Endothelial cell of umbilical vein (primary cell): Measurements from ENCODE around the gene FAM241B. TPM values are rescaled to one million over a fixed set of nuclear protein-coding genes. Genes with fewer than 3 reads are reported as not detected.

Experiments
- BruUV-seq: library from RNA; stranded (reverse); fragments of 400-500 nt; replicated peaks from 2 replicates; lab custom pipeline; 2021; lab: Mats Ljungman, UMichigan
- CTCF ChIA-PET: fragments of 300-600, 350-600 bp; sonication (Branson Sonifier 250); formaldehyde crosslinking; loops from one replicate; lab custom pipeline; 2021; ENCODE audit warnings: antibody characterized with exemption, inconsistent platforms; lab: Charles Lee
- POLR2A ChIA-PET: fragments of 300-600, 350-600 bp; sonication (Branson Sonifier 250); formaldehyde crosslinking; loops from one replicate; lab custom pipeline; 2021; ENCODE audit warnings: antibody characterized with exemption, inconsistent platforms; lab: Charles Lee
- DNase-seq: peaks from one replicate; pipeline ENCODE4 v3.0.0-alpha.2; 2011; ENCODE audit warnings: low read depth, low spot score
- FAIRE-seq: peaks from 2 replicates; lab custom pipeline; 2011; peaks lifted over from hg19 to GRCh38; lab: Jason Lieb, UNC
- H2AFZ ChIP-seq: 2 replicates; pipeline ENCODE4 v1.6.0; 2012; ENCODE audit warnings: low read depth, low read length, control low read depth, inconsistent platforms
- H3K27ac ChIP-seq: 2 replicates; pipeline ENCODE4 v1.5.1; 2011; ENCODE audit warnings: low read depth, mild to moderate bottlenecking, control low read depth, low read length, moderate library complexity; ENCODE audit not compliant: insufficient read depth
- H3K27me3 ChIP-seq, 2 experiments: 2 replicates each; pipeline versions ENCODE4 v1.6.0 to v1.6.1; 2011; ENCODE audit warnings: low read length in 2 of 2, mixed read lengths in 1 of 2; ENCODE audit not compliant: control insufficient read depth in 2 of 2, insufficient read depth in 2 of 2
- H3K36me3 ChIP-seq, 2 experiments: 2 replicates in 1 of 2; 3 replicates in 1 of 2; pipeline ENCODE4 v1.5.1; 2011; ENCODE audit warnings: low read length in 2 of 2, mild to moderate bottlenecking in 1 of 2, moderate library complexity in 1 of 2; ENCODE audit not compliant: control insufficient read depth in 2 of 2, insufficient read depth in 2 of 2; ENCODE audit errors: extremely low read depth in 1 of 2
- H3K4me1 ChIP-seq: 3 replicates; pipeline ENCODE4 v1.5.1; 2011; ENCODE audit warnings: mild to moderate bottlenecking, low read length; ENCODE audit not compliant: control insufficient read depth, insufficient read depth; ENCODE audit errors: extremely low read depth
- H3K4me2 ChIP-seq: 2 replicates; pipeline ENCODE4 v1.6.1; 2011; ENCODE audit warnings: low read length, control low read depth, mixed read lengths; ENCODE audit not compliant: insufficient read depth
- H3K4me3 ChIP-seq, 3 experiments: fragments of 200-600 bp in 1 of 3; sonication (generic), shearing (Covaris generic) in 1 of 3; replicated peaks in 1 of 3; 2 replicates each; pipeline ENCODE4 v1.5.1; 2011 to 2016; ENCODE audit warnings: control low read depth in 3 of 3, low read length in 3 of 3, mild to moderate bottlenecking in 2 of 3, inconsistent platforms in 1 of 3, low read depth in 1 of 3, moderate library complexity in 1 of 3; ENCODE audit not compliant: insufficient read depth in 1 of 3
- H3K79me2 ChIP-seq: 2 replicates; pipeline ENCODE4 v1.6.0; 2012; ENCODE audit warnings: low read length, inconsistent platforms; ENCODE audit not compliant: control insufficient read depth, insufficient read depth
- H3K9ac ChIP-seq: replicated peaks from 2 replicates; pipeline ENCODE3; 2011; ENCODE audit warnings: low read length, control low read depth; ENCODE audit not compliant: insufficient read depth; ENCODE audit errors: extremely low read depth
- H3K9me1 ChIP-seq: replicated peaks from 3 replicates; pipeline ENCODE4 v1.6.0; 2011; ENCODE audit warnings: mild to moderate bottlenecking, low read length; ENCODE audit not compliant: control insufficient read depth, insufficient read depth; ENCODE audit errors: extremely low read depth
- H3K9me3 ChIP-seq: replicated peaks from 2 replicates; pipeline ENCODE4 v1.5.1; 2012; ENCODE audit warnings: low read length, inconsistent platforms; ENCODE audit not compliant: control insufficient read depth, insufficient read depth
- H4K20me1 ChIP-seq: replicated peaks from 2 replicates; pipeline ENCODE3; 2011; ENCODE audit warnings: mild to moderate bottlenecking, low read length; ENCODE audit not compliant: control insufficient read depth, insufficient read depth; ENCODE audit errors: extremely low read depth
- EZH2 ChIP-seq: IDR thresholded peaks from 2 replicates; pipeline ENCODE4 v1.6.1; 2012; ENCODE audit warnings: borderline replicate concordance, low read depth, mild to moderate bottlenecking, moderate library complexity, low read length, inconsistent platforms; ENCODE audit not compliant: severe bottlenecking
- FOS ChIP-seq: IDR thresholded peaks from 2 replicates; pipeline ENCODE4 v1.6.1; 2011; ENCODE audit warnings: mild to moderate bottlenecking, low read length, moderate library complexity, borderline replicate concordance; ENCODE audit not compliant: insufficient read depth
- GATA2 ChIP-seq: IDR thresholded peaks from 2 replicates; pipeline ENCODE4 v1.7.0; 2011; ENCODE audit warnings: low read depth, mild to moderate bottlenecking, moderate library complexity, mixed read lengths, low read length; ENCODE audit not compliant: insufficient read length, insufficient read depth
- JUN ChIP-seq: IDR thresholded peaks from 2 replicates; pipeline ENCODE4 v1.6.1; 2011; ENCODE audit warnings: borderline replicate concordance, low read depth; ENCODE audit not compliant: insufficient read length, insufficient read depth
- MYC ChIP-seq: IDR thresholded peaks from one replicate; pipeline ENCODE4 v1.6.1; 2011; ENCODE audit warnings: mild to moderate bottlenecking, low read depth, low read length
- POLR2A ChIP-seq: IDR thresholded peaks from 2 replicates; pipeline ENCODE4 v1.6.1; 2012; ENCODE audit warnings: low read depth, mild to moderate bottlenecking, control low read depth, low read length
- POLR2AphosphoS5 ChIP-seq: IDR thresholded peaks from 2 replicates; pipeline ENCODE4 v1.6.1; 2012; ENCODE audit warnings: low read depth, mild to moderate bottlenecking, control low read depth, low read length, moderate library complexity; ENCODE audit not compliant: insufficient read depth
- dilution Hi-C: fragments of 300-500 bp; cut with MboI; formaldehyde crosslinking; loops from one replicate; pipeline ENCODE4 v1.15.0; 2019; ENCODE audit warnings: low sequenced_read_pairs; ENCODE audit not compliant: extremely low pct_ligation_motif_present
- intact Hi-C: fragments of 100-400 bp; cut with micrococcal nuclease; formaldehyde crosslinking; loops from one replicate; pipeline ENCODE4 v1.10.0; 2022
- polyA plus RNA-seq, 4 experiments: library from polyadenylated mRNA; depleted of rRNA in 3 of 4; stranded (reverse) in 3 of 4; unstranded in 1 of 4; fragments of >200 nt; gene quantifications; 2 replicates each; pipeline versions ENCODE4 v1.2.1 to v1.2.3, GENCODE V29; 2011 to 2012; ENCODE audit warnings: missing spikeins in 1 of 4
- total RNA-seq: library from RNA; stranded (reverse); gene quantifications from 2 replicates; pipeline ENCODE4 v1.2.3, GENCODE V29; 2021
- TF ChIP-seq, protein P1 (sequence below): IDR thresholded peaks from 2 replicates; pipeline ENCODE4 v1.6.1; 2011; ENCODE audit not compliant: insufficient read depth, insufficient read length
- TF ChIP-seq, protein P2 (sequence below), 2 donors: IDR thresholded peaks; 1 replicate in 1 of 2; 2 replicates in 1 of 2; pipeline ENCODE4 v1.5.1; 2011; ENCODE audit warnings: low read length in 2 of 2, mild to moderate bottlenecking in 2 of 2, moderate library complexity in 2 of 2, control low read depth in 1 of 2, inconsistent platforms in 1 of 2, low read depth in 1 of 2; ENCODE audit not compliant: insufficient read depth in 1 of 2; ENCODE audit errors: extremely low read depth in 1 of 2

The FAM241B gene
- total and polyA plus RNA-seq, 2 donors (not counting 3 experiments of a cell fraction or from before 2014, with no cell fraction given) = 0.23 TPM; not detected in 1

DNA sequence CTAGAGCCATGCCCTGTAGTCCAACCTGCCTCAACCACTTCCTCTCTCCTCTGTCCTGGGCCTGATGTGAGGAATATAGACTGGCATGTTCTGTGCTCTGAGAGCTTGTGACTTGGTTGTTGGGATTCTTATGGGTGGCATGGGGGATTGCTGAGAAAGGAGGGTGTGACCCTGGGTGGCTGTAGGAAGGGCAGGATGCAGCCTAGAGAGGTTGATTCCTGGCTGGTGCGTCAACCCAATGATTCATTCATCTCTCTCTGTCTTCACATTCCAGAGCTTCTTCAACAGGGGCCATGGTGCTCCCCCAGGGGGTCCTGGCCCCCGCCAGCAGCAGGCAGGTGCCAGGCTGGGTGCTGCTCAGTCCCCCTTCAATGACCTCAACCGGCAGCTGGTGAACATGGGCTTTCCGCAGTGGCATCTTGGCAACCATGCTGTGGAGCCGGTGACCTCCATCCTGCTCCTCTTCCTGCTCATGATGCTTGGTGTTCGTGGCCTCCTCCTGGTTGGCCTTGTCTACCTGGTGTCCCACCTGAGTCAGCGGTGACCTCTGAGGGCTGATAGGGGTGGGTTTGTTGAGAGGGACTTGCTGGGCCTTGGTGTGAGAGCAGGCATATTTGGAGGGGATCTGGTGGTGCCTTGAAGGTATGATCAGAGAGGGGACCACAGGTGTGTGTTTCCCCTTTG, 2.6 kb downstream of the FAM241B start:
- H3K9me3 ChIP-seq = no peaks in the 10 kb centered on the region
- no peak overlapping the region for H3K4me2 ChIP-seq
- no peaks in the 10 kb centered on the region for H4K20me1 ChIP-seq
- ChIA-PET CTCF (interaction anchor here (1.1 to 1.9 kb wide), 3 partner anchors 117 to 224 kb away, joined by 3 to 11 read pairs (median 3); no protein-coding TSS in a partner anchor), POLR2A (no interaction called here)
- H3K4me3 ChIP-seq = no peak overlapping the region
- no peaks in the 10 kb centered on the region for H3K9me1 ChIP-seq
- intact Hi-C loops (no loop called here), dilution Hi-C loops (no loop called here)
- peaks cover 23 to 26% of the 10 kb centered on the region in 2 experiments for H3K27me3 ChIP-seq
- no peaks in the 10 kb centered on the region for H3K79me2 ChIP-seq
- no peak overlapping the region for H3K27ac ChIP-seq
- H3K9ac ChIP-seq = no peak overlapping the region
- FAIRE-seq = no peak
- H2AFZ ChIP-seq = no peak overlapping the region
- H3K4me1 ChIP-seq = peaks cover 2% of the 10 kb centered on the region
- no peaks in the 10 kb centered on the region for H3K36me3 ChIP-seq
- TF ChIP-seq, protein P1, sequence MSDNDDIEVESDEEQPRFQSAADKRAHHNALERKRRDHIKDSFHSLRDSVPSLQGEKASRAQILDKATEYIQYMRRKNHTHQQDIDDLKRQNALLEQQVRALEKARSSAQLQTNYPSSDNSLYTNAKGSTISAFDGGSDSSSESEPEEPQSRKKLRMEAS = no peak
- TF ChIP-seq POLR2AphosphoS5 = no peak
- TF ChIP-seq FOS = no peak
- TF ChIP-seq MYC = no peak
- no peak for TF ChIP-seq EZH2
- no peak for TF ChIP-seq POLR2A
- no peak for TF ChIP-seq GATA2
- no peak for TF ChIP-seq JUN
- TF ChIP-seq, protein P2, sequence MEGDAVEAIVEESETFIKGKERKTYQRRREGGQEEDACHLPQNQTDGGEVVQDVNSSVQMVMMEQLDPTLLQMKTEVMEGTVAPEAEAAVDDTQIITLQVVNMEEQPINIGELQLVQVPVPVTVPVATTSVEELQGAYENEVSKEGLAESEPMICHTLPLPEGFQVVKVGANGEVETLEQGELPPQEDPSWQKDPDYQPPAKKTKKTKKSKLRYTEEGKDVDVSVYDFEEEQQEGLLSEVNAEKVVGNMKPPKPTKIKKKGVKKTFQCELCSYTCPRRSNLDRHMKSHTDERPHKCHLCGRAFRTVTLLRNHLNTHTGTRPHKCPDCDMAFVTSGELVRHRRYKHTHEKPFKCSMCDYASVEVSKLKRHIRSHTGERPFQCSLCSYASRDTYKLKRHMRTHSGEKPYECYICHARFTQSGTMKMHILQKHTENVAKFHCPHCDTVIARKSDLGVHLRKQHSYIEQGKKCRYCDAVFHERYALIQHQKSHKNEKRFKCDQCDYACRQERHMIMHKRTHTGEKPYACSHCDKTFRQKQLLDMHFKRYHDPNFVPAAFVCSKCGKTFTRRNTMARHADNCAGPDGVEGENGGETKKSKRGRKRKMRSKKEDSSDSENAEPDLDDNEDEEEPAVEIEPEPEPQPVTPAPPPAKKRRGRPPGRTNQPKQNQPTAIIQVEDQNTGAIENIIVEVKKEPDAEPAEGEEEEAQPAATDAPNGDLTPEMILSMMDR (IDR thresholded peaks at IDR 0.05; ENCODE audit: extremely low read depth in 1 of 2, insufficient read depth in 1 of 2, low read depth in 1 of 2, low read length in 2 of 2) = no peak
- BruUV-seq = no TSS peak
- no peak for DNase-seq
